Hepatocyte (in vitro differentiated cells): ENCODE results near the gene RPS15. TPM values are rescaled to one million over a fixed set of nuclear protein-coding genes. Genes with fewer than 3 reads are reported as not detected.
"Not testable (repeated sequence)": the region's sequence is repeated elsewhere in the genome, so short reads cannot be mapped to it uniquely, and the experiment has no call there.

ENCODE experiments used
- DNase-seq: peaks from one replicate; pipeline ENCODE4 v3.0.0-alpha.2; 2016; ENCODE audit warnings: low spot score
- H2AFZ ChIP-seq: fragments of 200-600 bp; sonication (generic); 2 replicates; pipeline ENCODE4 v1.6.0; 2016; ENCODE audit warnings: antibody characterized with exemption, mild to moderate bottlenecking
- H3K27ac ChIP-seq: fragments of 200-600 bp; sonication (generic); 2 replicates; pipeline ENCODE4 v1.5.1; 2016; ENCODE audit warnings: mild to moderate bottlenecking
- H3K27me3 ChIP-seq: fragments of 200-600 bp; sonication (generic); 2 replicates; pipeline ENCODE4 v1.6.1; 2016
- H3K36me3 ChIP-seq: fragments of 200-600 bp; sonication (generic); replicated peaks from 2 replicates; pipeline ENCODE4 v1.5.1; 2016; ENCODE audit warnings: low read depth; ENCODE audit not compliant: insufficient read depth
- H3K4me1 ChIP-seq: fragments of 200-600 bp; sonication (generic); 2 replicates; pipeline ENCODE4 v1.5.1; 2016; ENCODE audit warnings: mild to moderate bottlenecking, moderate library complexity; ENCODE audit not compliant: insufficient read depth
- H3K4me2 ChIP-seq: fragments of 200-600 bp; sonication (generic); 2 replicates; pipeline ENCODE4 v1.6.0; 2016
- H3K4me3 ChIP-seq: fragments of 200-600 bp; sonication (generic); 2 replicates; pipeline ENCODE4 v1.5.1; 2016; ENCODE audit warnings: mild to moderate bottlenecking
- H3K79me2 ChIP-seq: fragments of 200-600 bp; sonication (generic); 2 replicates; pipeline ENCODE4 v1.6.0; 2017; ENCODE audit warnings: mild to moderate bottlenecking
- H3K9me2 ChIP-seq: fragments of 200-600 bp; sonication (generic); replicated peaks from 2 replicates; pipeline ENCODE4 v1.6.0; 2017; ENCODE audit warnings: mild to moderate bottlenecking; ENCODE audit not compliant: insufficient read depth
- H3K9me3 ChIP-seq: fragments of 200-600 bp; sonication (generic); 2 replicates; pipeline ENCODE4 v1.5.1; 2016; ENCODE audit warnings: low read depth, mild to moderate bottlenecking
- H4K20me1 ChIP-seq: fragments of 200-600 bp; sonication (generic); 2 replicates; pipeline ENCODE4 v1.6.0; 2016; ENCODE audit warnings: mild to moderate bottlenecking; ENCODE audit not compliant: insufficient read depth, poor library complexity, severe bottlenecking
- CTCF ChIP-seq: fragments of 200-600 bp; sonication (generic); IDR thresholded peaks from 2 replicates; pipeline ENCODE4 v1.5.1; 2016; ENCODE audit warnings: antibody characterized with exemption, mild to moderate bottlenecking; ENCODE audit not compliant: poor library complexity
- EZH2 ChIP-seq: fragments of 200-600 bp; sonication (generic); IDR thresholded peaks from 2 replicates; pipeline ENCODE4 v1.6.1; 2016; ENCODE audit warnings: antibody characterized with exemption, mild to moderate bottlenecking, borderline replicate concordance
- EZH2phosphoT487 ChIP-seq: fragments of 200-600 bp; sonication (generic); IDR thresholded peaks from one replicate; pipeline ENCODE4 v1.6.1; 2018; ENCODE audit warnings: antibody characterized with exemption, mild to moderate bottlenecking, low read depth, moderate library complexity; ENCODE audit not compliant: unreplicated experiment, severe bottlenecking
- WGBS: methylation state at CpG from one replicate; pipeline ENCODE4 v1.1.6; 2016; ENCODE audit warnings: low lambda C conversion rate; ENCODE audit errors: missing lambda C conversion rate; 5-methylcytosine and 5-hydroxymethylcytosine counted together
- polyA plus RNA-seq: library from polyadenylated mRNA; unstranded; fragments of >200 nt; fragmentation: Nextera tagmentation; extraction: Ambion mirVana; gene quantifications from 2 replicates; pipeline ENCODE4 v1.2.1, GENCODE V29; 2016
- total RNA-seq: library from RNA; depleted of rRNA; stranded (reverse); fragments of >200 nt; gene quantifications from 2 replicates; pipeline ENCODE4 v1.2.3, GENCODE V29; 2014

The RPS15 gene
- total and polyA plus RNA-seq, 2 experiments from 2014 or later: 938 to 1,556 TPM

DNA sequence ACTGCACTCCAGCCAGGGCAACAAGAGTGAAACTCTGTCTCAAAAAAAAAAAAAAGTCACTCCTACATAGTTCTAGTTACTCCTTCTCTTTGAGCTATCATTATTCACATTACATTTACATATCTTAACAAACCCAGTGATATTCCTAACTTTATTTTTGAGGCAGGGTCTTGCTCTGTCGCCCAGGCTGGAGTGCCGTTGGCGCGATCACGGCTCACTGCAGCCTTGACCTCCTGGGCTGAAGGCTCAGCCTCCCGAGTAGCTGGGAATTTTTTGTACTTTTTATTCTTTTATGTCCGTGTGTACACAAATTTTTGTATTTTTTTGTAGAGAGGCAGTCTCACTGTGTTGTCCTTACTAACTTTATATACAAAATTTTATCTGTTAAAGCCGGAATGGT lies 587 bp upstream of the RPS15 start:
- no peaks in the 10 kb centered on the region for H3K9me2 ChIP-seq
- no peak overlapping the region for H2AFZ ChIP-seq
- 76% methylated on average over 8 of the region's 8 CpGs for WGBS
- H4K20me1 ChIP-seq: peaks cover 36% of the 10 kb centered on the region
- peak overlapping the region; percentile 76 for H3K27ac ChIP-seq
- no peak overlapping the region for H3K4me3 ChIP-seq
- DNase-seq: no peak
- no peaks in the 10 kb centered on the region for H3K9me3 ChIP-seq
- TF ChIP-seq CTCF (no peak), EZH2 (no peak), EZH2phosphoT487 (no peak)
- H3K4me2 ChIP-seq: peak overlapping the region; percentile 51
- no peaks in the 10 kb centered on the region for H3K36me3 ChIP-seq
- H3K4me1 ChIP-seq: peaks cover 5% of the 10 kb centered on the region
- H3K79me2 ChIP-seq: peaks cover 28% of the 10 kb centered on the region
- no peaks in the 10 kb centered on the region for H3K27me3 ChIP-seq

GRCh38 chr19:1438933-1439354 lies 748 bp downstream of the RPS15 start:
- DNase-seq: peak; percentile 39
- H3K4me2 ChIP-seq: peak overlapping the region; percentile 98
- WGBS: 3% methylated on average over 14 of the region's 26 CpGs
- H3K9me2 ChIP-seq: no peaks in the 10 kb centered on the region
- TF ChIP-seq CTCF: no peak
- no peak for TF ChIP-seq EZH2phosphoT487
- no peak for TF ChIP-seq EZH2
- peaks cover 9% of the 10 kb centered on the region for H3K4me1 ChIP-seq
- no peak overlapping the region for H2AFZ ChIP-seq
- H3K9me3 ChIP-seq: no peaks in the 10 kb centered on the region
- peak overlapping the region; percentile 95 for H3K27ac ChIP-seq
- no peaks in the 10 kb centered on the region for H3K36me3 ChIP-seq
- H3K79me2 ChIP-seq: peaks cover 28% of the 10 kb centered on the region
- H4K20me1 ChIP-seq: peaks cover 41% of the 10 kb centered on the region
- no peaks in the 10 kb centered on the region for H3K27me3 ChIP-seq
- peak overlapping the region; percentile 59 for H3K4me3 ChIP-seq

DNA sequence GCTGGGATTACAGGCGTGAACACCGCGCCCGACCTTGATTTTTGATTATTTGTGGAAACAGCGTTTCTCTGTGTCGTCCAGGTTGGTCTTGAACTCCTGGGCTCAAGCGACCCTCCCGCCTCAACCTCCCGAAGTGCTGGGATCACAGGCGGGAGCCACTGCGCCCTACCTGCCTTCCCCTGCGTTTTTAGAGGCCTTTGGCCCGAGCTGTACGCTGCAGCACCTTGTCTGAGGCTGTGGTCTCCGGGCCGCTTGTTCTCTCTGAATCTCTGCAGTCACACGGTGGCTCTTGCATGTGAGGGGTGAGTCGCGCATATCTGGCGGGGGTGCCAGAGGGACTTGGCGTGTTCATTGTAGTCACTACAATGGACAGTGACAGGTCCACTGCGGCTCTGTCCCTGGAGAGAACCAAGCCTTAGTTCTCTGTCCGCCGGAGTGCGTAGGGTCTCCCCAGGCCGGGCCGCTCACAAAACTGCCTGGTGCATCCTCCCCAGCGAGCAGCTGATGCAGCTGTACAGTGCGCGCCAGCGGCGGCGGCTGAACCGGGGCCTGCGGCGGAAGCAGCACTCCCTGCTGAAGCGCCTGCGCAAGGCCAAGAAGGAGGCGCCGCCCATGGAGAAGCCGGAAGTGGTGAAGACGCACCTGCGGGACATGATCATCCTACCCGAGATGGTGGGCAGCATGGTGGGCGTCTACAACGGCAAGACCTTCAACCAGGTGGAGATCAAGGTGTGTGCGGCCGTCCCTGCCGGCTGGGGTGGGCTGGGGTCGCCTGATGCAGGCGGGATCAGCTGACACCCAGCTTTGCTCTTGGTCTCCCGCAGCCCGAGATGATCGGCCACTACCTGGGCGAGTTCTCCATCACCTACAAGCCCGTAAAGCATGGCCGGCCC lies 1.6 kb downstream of the RPS15 start:
- Histone ChIP-seq H3K4me3 (peak overlapping the region; percentile 59), H3K4me1 (peaks cover 14% of the 10 kb centered on the region), H3K4me2 (peak overlapping the region; percentile 98), H3K79me2 (peaks cover 28% of the 10 kb centered on the region), H4K20me1 (peaks cover 41% of the 10 kb centered on the region)
- H3K27ac ChIP-seq, H3K36me3 ChIP-seq, H2AFZ ChIP-seq, H3K27me3 ChIP-seq, H3K9me2 ChIP-seq, H3K9me3 ChIP-seq, DNase-seq: not testable (repeated sequence)
- 85% methylated on average over 57 of the region's 57 CpGs for WGBS

GRCh38 chr19:1440418-1440801 lies 2.2 kb downstream of the RPS15 start:
- no peak for DNase-seq
- no peaks in the 10 kb centered on the region for H3K9me2 ChIP-seq
- H3K27ac ChIP-seq: no peak overlapping the region
- H3K4me2 ChIP-seq: peak overlapping the region; percentile 98
- H2AFZ ChIP-seq: no peak overlapping the region
- peaks cover 2% of the 10 kb centered on the region for H3K27me3 ChIP-seq
- H4K20me1 ChIP-seq: peaks cover 41% of the 10 kb centered on the region
- H3K9me3 ChIP-seq: no peaks in the 10 kb centered on the region
- no peaks in the 10 kb centered on the region for H3K36me3 ChIP-seq
- TF ChIP-seq EZH2 (no peak), CTCF (no peak), EZH2phosphoT487 (no peak)
- no peak overlapping the region for H3K4me3 ChIP-seq
- WGBS: 94% methylated on average over 14 of the region's 15 CpGs
- peaks cover 17% of the 10 kb centered on the region for H3K4me1 ChIP-seq
- peaks cover 28% of the 10 kb centered on the region for H3K79me2 ChIP-seq
